ENCODE results near the gene RRM2. TPM values are rescaled to one million over a fixed set of nuclear protein-coding genes. Genes with fewer than 3 reads are reported as not detected.

The RRM2 gene
- polyA plus RNA-seq, 1 donor (not counting 4 experiments of a cell fraction or from before 2014, with no cell fraction given), result 25.7 TPM

- no peaks in the 10 kb centered on the region for H3K36me3 ChIP-seq (ENCODE audit: control insufficient read depth in 2 of 2, extremely low read depth in 1 of 2, insufficient read depth in 2 of 2, low read length in 2 of 2)
- H2AFZ ChIP-seq (ENCODE audit: control insufficient read depth, low read length), result no peak overlapping the region
- H3K4me2 ChIP-seq (ENCODE audit: control insufficient read depth, extremely low read depth, insufficient read depth, low read depth, low read length), result no peak overlapping the region
- DNase-seq (ENCODE audit: low read depth, low spot score) (no peak), FAIRE-seq (no peak)
- no peaks in the 10 kb centered on the region for H3K4me1 ChIP-seq (ENCODE audit: control insufficient read depth, extremely low read depth, insufficient read depth, low read length)
- H3K4me3 ChIP-seq (ENCODE audit: control insufficient read depth in 2 of 3, extremely low read depth in 1 of 3, insufficient read depth in 2 of 3, low read depth in 1 of 3, low read length in 3 of 3), result no peak overlapping the region
- no peaks in the 10 kb centered on the region for H3K9me3 ChIP-seq (ENCODE audit: control insufficient read depth, low read depth, low read length)
- no peak overlapping the region for H3K27ac ChIP-seq (ENCODE audit: control insufficient read depth, insufficient read depth, low read length)
- H4K20me1 ChIP-seq (ENCODE audit: control insufficient read depth, extremely low read depth, insufficient read depth, low read length), result no peaks in the 10 kb centered on the region
- TF ChIP-seq CTCF (optimal IDR thresholded peaks at IDR 0.05 in 1 of 3, IDR thresholded peaks at IDR 0.05 in 1 of 3, conservative IDR thresholded peaks at IDR 0.05 in 1 of 3; ENCODE audit: extremely low read depth in 1 of 3, insufficient read depth in 2 of 3, low read length in 3 of 3) (no peak), EZH2 (IDR thresholded peaks at IDR 0.05; ENCODE audit: low read length) (no peak)
- H3K9ac ChIP-seq (ENCODE audit: control insufficient read depth, extremely low read depth, insufficient read depth, low read length), result no peak overlapping the region
- dilution Hi-C loops (cut with MboI; ENCODE audit: extremely low pct_ligation_motif_present, low sequenced_read_pairs), result no loop called here
- no peaks in the 10 kb centered on the region for H3K9me1 ChIP-seq (ENCODE audit: control insufficient read depth, extremely low read depth, insufficient read depth, low read length)
- H3K27me3 ChIP-seq (ENCODE audit: control insufficient read depth, extremely low read depth, insufficient read depth, low read length), result peaks cover 56% of the 10 kb centered on the region
- H3K79me2 ChIP-seq (ENCODE audit: control insufficient read depth, insufficient read depth, low read length), result no peaks in the 10 kb centered on the region
These were observed 46.0 kb upstream of the RRM2 start for GRCh38 chr2:10076511-10076910.

GRCh38 chr2:10076988-10077527 lies 45.5 kb upstream of the RRM2 start:
- H2AFZ ChIP-seq (ENCODE audit: control insufficient read depth, low read length), result no peak overlapping the region
- H3K9ac ChIP-seq (ENCODE audit: control insufficient read depth, extremely low read depth, insufficient read depth, low read length), result no peak overlapping the region
- no peaks in the 10 kb centered on the region for H3K79me2 ChIP-seq (ENCODE audit: control insufficient read depth, insufficient read depth, low read length)
- H3K4me1 ChIP-seq (ENCODE audit: control insufficient read depth, extremely low read depth, insufficient read depth, low read length), result no peaks in the 10 kb centered on the region
- H3K4me2 ChIP-seq (ENCODE audit: control insufficient read depth, extremely low read depth, insufficient read depth, low read depth, low read length), result no peak overlapping the region
- H3K9me3 ChIP-seq (ENCODE audit: control insufficient read depth, low read depth, low read length), result no peaks in the 10 kb centered on the region
- no peak for TF ChIP-seq CTCF (optimal IDR thresholded peaks at IDR 0.05 in 1 of 3, IDR thresholded peaks at IDR 0.05 in 1 of 3, conservative IDR thresholded peaks at IDR 0.05 in 1 of 3; ENCODE audit: extremely low read depth in 1 of 3, insufficient read depth in 2 of 3, low read length in 3 of 3)
- no peak overlapping the region for H3K4me3 ChIP-seq (ENCODE audit: control insufficient read depth in 2 of 3, extremely low read depth in 1 of 3, insufficient read depth in 2 of 3, low read depth in 1 of 3, low read length in 3 of 3)
- peaks cover 61% of the 10 kb centered on the region for H3K27me3 ChIP-seq (ENCODE audit: control insufficient read depth, extremely low read depth, insufficient read depth, low read length)
- dilution Hi-C loops (cut with MboI; ENCODE audit: extremely low pct_ligation_motif_present, low sequenced_read_pairs), result no loop called here
- H4K20me1 ChIP-seq (ENCODE audit: control insufficient read depth, extremely low read depth, insufficient read depth, low read length), result no peaks in the 10 kb centered on the region
- no peak overlapping the region for H3K27ac ChIP-seq (ENCODE audit: control insufficient read depth, insufficient read depth, low read length)
- DNase-seq (ENCODE audit: low read depth, low spot score) (no peak), FAIRE-seq (no peak)
- H3K36me3 ChIP-seq (ENCODE audit: control insufficient read depth in 2 of 2, extremely low read depth in 1 of 2, insufficient read depth in 2 of 2, low read length in 2 of 2), result no peaks in the 10 kb centered on the region
- no peaks in the 10 kb centered on the region for H3K9me1 ChIP-seq (ENCODE audit: control insufficient read depth, extremely low read depth, insufficient read depth, low read length)
